ENCODE measurements around the gene GFOD1. TPM values are rescaled to one million over a fixed set of nuclear protein-coding genes. Genes with fewer than 3 reads are reported as not detected.
"Not testable (repeated sequence)": the region's sequence is repeated elsewhere in the genome, so short reads cannot be mapped to it uniquely, and the experiment has no call there.

Gene GFOD1
- polyA plus RNA-seq, 1 of the 3 experiments (the other 2 are of a cell fraction): 1.6 TPM

DNA sequence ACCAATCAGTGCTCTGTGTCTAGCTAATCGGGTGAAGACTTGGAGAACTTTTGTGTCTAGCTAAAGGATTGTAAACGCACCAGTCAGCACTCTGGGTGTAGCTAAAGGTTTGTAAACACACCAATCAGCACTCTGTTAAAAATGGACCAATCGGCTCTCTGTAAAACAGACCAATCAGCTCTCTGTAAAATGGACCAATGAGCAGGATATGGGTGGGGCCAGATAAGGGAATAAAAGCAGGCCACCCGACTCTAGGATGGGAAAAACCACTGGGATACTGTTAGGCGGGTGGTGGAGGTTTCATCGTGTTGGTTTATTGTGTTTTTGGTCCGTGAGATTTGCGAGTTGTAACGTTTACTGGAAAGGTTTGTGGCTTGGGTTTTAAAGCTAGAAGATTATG lies 25.5 kb upstream of the GFOD1 start:
- CTCF ChIA-PET: no interaction called here
- H3K9me3 ChIP-seq: no peaks in the 10 kb centered on the region
- POLR2A ChIA-PET: no interaction called here
- TF ChIP-seq JUND (IDR thresholded peaks at IDR 0.05) (no peak), TAF1 (IDR thresholded peaks at IDR 0.05; ENCODE audit: borderline replicate concordance, low read depth, low read length) (no peak)
- TF ChIP-seq, protein P1, sequence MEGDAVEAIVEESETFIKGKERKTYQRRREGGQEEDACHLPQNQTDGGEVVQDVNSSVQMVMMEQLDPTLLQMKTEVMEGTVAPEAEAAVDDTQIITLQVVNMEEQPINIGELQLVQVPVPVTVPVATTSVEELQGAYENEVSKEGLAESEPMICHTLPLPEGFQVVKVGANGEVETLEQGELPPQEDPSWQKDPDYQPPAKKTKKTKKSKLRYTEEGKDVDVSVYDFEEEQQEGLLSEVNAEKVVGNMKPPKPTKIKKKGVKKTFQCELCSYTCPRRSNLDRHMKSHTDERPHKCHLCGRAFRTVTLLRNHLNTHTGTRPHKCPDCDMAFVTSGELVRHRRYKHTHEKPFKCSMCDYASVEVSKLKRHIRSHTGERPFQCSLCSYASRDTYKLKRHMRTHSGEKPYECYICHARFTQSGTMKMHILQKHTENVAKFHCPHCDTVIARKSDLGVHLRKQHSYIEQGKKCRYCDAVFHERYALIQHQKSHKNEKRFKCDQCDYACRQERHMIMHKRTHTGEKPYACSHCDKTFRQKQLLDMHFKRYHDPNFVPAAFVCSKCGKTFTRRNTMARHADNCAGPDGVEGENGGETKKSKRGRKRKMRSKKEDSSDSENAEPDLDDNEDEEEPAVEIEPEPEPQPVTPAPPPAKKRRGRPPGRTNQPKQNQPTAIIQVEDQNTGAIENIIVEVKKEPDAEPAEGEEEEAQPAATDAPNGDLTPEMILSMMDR (IDR thresholded peaks at IDR 0.05): no peak
- H3K9me2 ChIP-seq: no peaks in the 10 kb centered on the region
- no peaks in the 10 kb centered on the region; a peak in 2 of 4 replicates for H3K4me1 ChIP-seq (ENCODE audit: control insufficient read depth in 1 of 2, insufficient read depth in 2 of 2, low read depth in 1 of 2, low read length in 1 of 2)
- no peaks in the 10 kb centered on the region for H3K27me3 ChIP-seq (ENCODE audit: insufficient read depth)
- DNase-seq: no peak
- H2AFZ ChIP-seq (ENCODE audit: low read depth): no peak overlapping the region
- H3K79me2 ChIP-seq (ENCODE audit: insufficient read depth): no peaks in the 10 kb centered on the region
- no peak overlapping the region for H3K4me3 ChIP-seq (ENCODE audit: low read depth in 2 of 2, low read length in 1 of 2)
- no peak overlapping the region for H3K9ac ChIP-seq
- WGBS (ENCODE audit: low lambda C conversion rate): 72% methylated on average over 9 of the region's 9 CpGs
- no peak overlapping the region for H3K27ac ChIP-seq (ENCODE audit: low read depth in 2 of 2, low read length in 1 of 2)
- H3F3A ChIP-seq (replicated peaks; ENCODE audit: insufficient read depth): no peaks in the 10 kb centered on the region
- no peaks in the 10 kb centered on the region for H4K20me1 ChIP-seq (ENCODE audit: insufficient read depth)
- H3K36me3 ChIP-seq (replicated peaks in 1 of 2; ENCODE audit: control insufficient read depth in 1 of 2, insufficient read depth in 2 of 2, low read length in 1 of 2): no peaks in the 10 kb centered on the region
- no peak overlapping the region for H3K4me2 ChIP-seq

DNA sequence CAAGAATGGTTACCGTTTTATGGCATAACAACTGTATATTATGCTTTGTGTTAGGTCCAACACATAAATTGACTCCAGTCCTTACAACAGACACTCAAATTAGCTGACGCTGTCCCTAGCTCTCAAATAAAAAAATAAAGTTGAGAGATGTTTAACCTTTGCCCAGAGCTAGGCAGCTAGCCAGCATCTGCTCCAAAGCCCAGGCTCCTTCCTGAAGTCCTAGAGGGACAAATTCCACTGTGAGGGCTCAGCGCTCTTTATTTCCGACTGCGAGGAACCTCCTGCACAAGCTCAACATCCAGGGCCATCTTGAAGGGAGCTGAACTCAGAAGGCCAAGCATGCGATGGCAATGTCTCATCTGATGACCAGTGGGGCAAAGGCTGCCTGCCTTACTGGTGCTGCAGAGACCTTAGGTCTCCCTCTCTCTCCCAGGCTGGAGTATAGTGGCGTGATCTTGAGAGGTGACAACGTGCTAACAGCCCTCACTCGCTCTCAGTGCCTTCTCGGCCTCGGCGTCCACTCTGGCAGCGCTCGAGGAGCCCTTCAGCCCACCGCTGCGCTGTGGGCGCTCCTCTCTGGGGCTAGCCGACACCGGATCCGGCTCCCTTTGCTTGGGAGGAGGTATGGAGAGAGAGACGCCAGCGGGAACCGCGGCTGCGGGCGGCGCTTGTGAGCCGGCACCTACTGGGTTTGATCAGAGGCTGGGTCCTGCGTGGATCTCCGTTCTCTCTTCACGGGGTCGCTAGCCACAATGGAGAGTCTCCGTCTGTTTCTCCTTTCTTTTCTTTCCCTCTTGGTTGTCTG lies 24.7 kb upstream of the GFOD1 start:
- no peak for TF ChIP-seq SMC3 (IDR thresholded peaks at IDR 0.05; ENCODE audit: low read depth, low read length)
- H3F3A ChIP-seq (replicated peaks; ENCODE audit: insufficient read depth): no peaks in the 10 kb centered on the region
- H3K36me3 ChIP-seq (replicated peaks in 1 of 2; ENCODE audit: control insufficient read depth in 1 of 2, insufficient read depth in 2 of 2, low read length in 1 of 2): no peaks in the 10 kb centered on the region
- no peaks in the 10 kb centered on the region for H3K27me3 ChIP-seq (ENCODE audit: insufficient read depth)
- no peaks in the 10 kb centered on the region for H4K20me1 ChIP-seq (ENCODE audit: insufficient read depth)
- CTCF ChIA-PET: interaction anchor here (1.0 to 1.2 kb wide), 2 partner anchors 25 to 283 kb away, joined by 3 read pairs; no protein-coding TSS in a partner anchor
- H3K79me2 ChIP-seq (ENCODE audit: insufficient read depth): no peaks in the 10 kb centered on the region
- no peaks in the 10 kb centered on the region for H3K9me3 ChIP-seq
- H3K4me2 ChIP-seq: no peak overlapping the region
- no peak overlapping the region for H3K27ac ChIP-seq (ENCODE audit: low read depth in 2 of 2, low read length in 1 of 2)
- POLR2A ChIA-PET: no interaction called here
- WGBS (ENCODE audit: low lambda C conversion rate): 87% methylated on average over 30 of the region's 33 CpGs
- H3K9me2 ChIP-seq: no peaks in the 10 kb centered on the region
- no peaks in the 10 kb centered on the region; a peak in 2 of 4 replicates for H3K4me1 ChIP-seq (ENCODE audit: control insufficient read depth in 1 of 2, insufficient read depth in 2 of 2, low read depth in 1 of 2, low read length in 1 of 2)
- no peak overlapping the region for H3K9ac ChIP-seq
- no peak overlapping the region for H3K4me3 ChIP-seq (ENCODE audit: low read depth in 2 of 2, low read length in 1 of 2)
- no peak for DNase-seq
- H2AFZ ChIP-seq (ENCODE audit: low read depth): no peak overlapping the region

DNA sequence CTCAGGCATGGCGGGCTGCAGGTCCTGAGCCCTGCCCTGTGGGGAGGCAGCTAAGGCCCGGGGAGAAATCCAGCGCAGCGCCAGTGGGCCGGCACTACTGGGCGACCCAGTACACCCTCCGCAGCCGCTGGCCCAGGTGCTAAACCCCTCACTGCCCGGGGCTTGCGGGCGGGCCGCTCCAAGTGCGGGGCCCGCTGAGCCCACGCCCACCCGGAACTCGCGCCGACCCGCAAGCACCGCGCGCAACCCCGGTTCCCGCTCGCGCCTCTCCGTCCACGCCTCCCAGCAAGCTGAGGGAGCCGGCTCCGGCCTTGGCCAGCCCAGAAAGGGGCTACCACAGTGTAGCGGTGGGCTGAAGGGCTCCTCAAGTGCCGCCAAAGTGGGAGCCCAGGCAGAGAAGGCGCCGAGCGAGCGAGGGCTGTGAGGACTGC lies 23.8 kb upstream of the GFOD1 start:
- CTCF ChIA-PET: interaction anchor here (1.0 to 1.2 kb wide), 2 partner anchors 26 to 284 kb away, joined by 3 read pairs; no protein-coding TSS in a partner anchor

DNA sequence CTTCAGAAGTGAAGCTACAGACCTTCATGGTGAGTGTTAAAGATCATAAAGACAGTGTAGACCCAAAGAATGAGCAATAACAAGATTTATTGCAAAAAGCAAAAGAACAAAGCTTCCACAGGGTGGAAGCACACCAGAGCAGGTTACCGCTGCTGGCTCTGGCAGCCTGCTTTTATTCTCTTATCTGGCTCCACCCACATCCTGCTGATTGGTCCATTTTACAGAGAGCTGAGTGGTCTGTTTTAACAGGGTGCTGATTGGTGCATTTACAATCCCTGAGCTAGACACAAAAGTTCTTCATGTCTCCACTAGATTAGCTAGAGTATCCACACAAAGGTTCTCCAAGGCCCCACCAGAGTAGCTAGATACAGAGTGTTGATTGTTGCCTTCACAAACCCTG lies 23.0 kb upstream of the GFOD1 start:
- H3K9ac ChIP-seq; H3K27me3 ChIP-seq (ENCODE audit: insufficient read depth); H3K36me3 ChIP-seq (replicated peaks in 1 of 2; ENCODE audit: control insufficient read depth in 1 of 2, insufficient read depth in 2 of 2, low read length in 1 of 2); DNase-seq; H3K9me2 ChIP-seq; H3K9me3 ChIP-seq; H3F3A ChIP-seq (replicated peaks; ENCODE audit: insufficient read depth); H2AFZ ChIP-seq (ENCODE audit: low read depth); H3K79me2 ChIP-seq (ENCODE audit: insufficient read depth); H3K4me3 ChIP-seq (ENCODE audit: low read depth in 2 of 2, low read length in 1 of 2); H3K27ac ChIP-seq (ENCODE audit: low read depth in 2 of 2, low read length in 1 of 2); POLR2A ChIA-PET; H3K4me1 ChIP-seq (ENCODE audit: control insufficient read depth in 1 of 2, insufficient read depth in 2 of 2, low read depth in 1 of 2, low read length in 1 of 2); H3K4me2 ChIP-seq; H4K20me1 ChIP-seq (ENCODE audit: insufficient read depth): not testable (repeated sequence)
- WGBS (ENCODE audit: low lambda C conversion rate): 100% methylated on average over 1 of the region's 1 CpG
- CTCF ChIA-PET: interaction anchor here (1.2 to 1.3 kb wide), 2 partner anchors 14 to 285 kb away, joined by 3 read pairs; no protein-coding TSS in a partner anchor

More for the DNA sequence above, 23.8 kb upstream of the GFOD1 start:
- H3K9me2 ChIP-seq; H3F3A ChIP-seq (replicated peaks; ENCODE audit: insufficient read depth); H3K4me1 ChIP-seq (ENCODE audit: control insufficient read depth in 1 of 2, insufficient read depth in 2 of 2, low read depth in 1 of 2, low read length in 1 of 2); H3K27me3 ChIP-seq (ENCODE audit: insufficient read depth); H3K4me3 ChIP-seq (ENCODE audit: low read depth in 2 of 2, low read length in 1 of 2); H4K20me1 ChIP-seq (ENCODE audit: insufficient read depth); POLR2A ChIA-PET; H2AFZ ChIP-seq (ENCODE audit: low read depth); H3K9ac ChIP-seq; H3K9me3 ChIP-seq; DNase-seq; H3K4me2 ChIP-seq; H3K27ac ChIP-seq (ENCODE audit: low read depth in 2 of 2, low read length in 1 of 2); H3K36me3 ChIP-seq (replicated peaks in 1 of 2; ENCODE audit: control insufficient read depth in 1 of 2, insufficient read depth in 2 of 2, low read length in 1 of 2); H3K79me2 ChIP-seq (ENCODE audit: insufficient read depth): not testable (repeated sequence)
- 89% methylated on average over 9 of the region's 37 CpGs for WGBS (ENCODE audit: low lambda C conversion rate)
